H1 (cell line): ENCODE measurements around the gene ENDOD1.

Experiments used
- SP2 ChIP-seq: IDR thresholded peaks from 2 replicates; pipeline ENCODE4 v1.6.1; 2012; ENCODE audit warnings: mild to moderate bottlenecking, low read length, inconsistent platforms
- TCF12 ChIP-seq: IDR thresholded peaks from 2 replicates; pipeline ENCODE4 v1.6.1; 2011; ENCODE audit warnings: low read depth, mild to moderate bottlenecking, low read length
- TF ChIP-seq, protein P1 (sequence below): IDR thresholded peaks from 2 replicates; pipeline ENCODE4 v1.6.1; 2012; ENCODE audit warnings: inconsistent platforms
- TF ChIP-seq, protein P2 (sequence below), 3 experiments: IDR thresholded peaks; 1 replicate in 2 of 3; 2 replicates in 1 of 3; pipeline versions ENCODE4 v1.5.1 to v1.6.1; 2011; ENCODE audit warnings: low read length in 3 of 3, mild to moderate bottlenecking in 3 of 3, inconsistent platforms in 2 of 3, low read depth in 1 of 3, moderate library complexity in 1 of 3; ENCODE audit not compliant: insufficient read depth in 1 of 3; ENCODE audit errors: control extremely low read depth in 1 of 3

DNA sequence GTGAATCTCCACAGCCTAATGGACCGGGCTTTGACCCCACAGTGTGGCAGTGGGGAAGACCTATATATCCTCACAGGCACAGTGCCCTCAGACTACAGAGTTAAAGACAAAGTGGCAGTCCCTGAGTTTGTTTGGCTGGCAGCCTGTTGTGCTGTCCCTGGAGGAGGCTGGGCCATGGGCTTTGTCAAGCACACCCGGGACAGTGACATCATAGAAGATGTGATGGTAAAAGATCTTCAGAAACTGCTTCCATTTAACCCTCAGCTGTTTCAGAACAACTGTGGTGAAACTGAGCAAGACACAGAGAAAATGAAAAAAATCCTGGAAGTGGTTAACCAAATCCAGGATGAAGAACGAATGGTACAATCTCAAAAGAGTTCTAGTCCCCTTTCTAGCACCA lies 39.0 kb downstream of the ENDOD1 start:
- TF ChIP-seq, protein P1, sequence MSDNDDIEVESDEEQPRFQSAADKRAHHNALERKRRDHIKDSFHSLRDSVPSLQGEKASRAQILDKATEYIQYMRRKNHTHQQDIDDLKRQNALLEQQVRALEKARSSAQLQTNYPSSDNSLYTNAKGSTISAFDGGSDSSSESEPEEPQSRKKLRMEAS: no peak
- TF ChIP-seq TCF12: no peak
- no peak for TF ChIP-seq SP2
- TF ChIP-seq, protein P2, sequence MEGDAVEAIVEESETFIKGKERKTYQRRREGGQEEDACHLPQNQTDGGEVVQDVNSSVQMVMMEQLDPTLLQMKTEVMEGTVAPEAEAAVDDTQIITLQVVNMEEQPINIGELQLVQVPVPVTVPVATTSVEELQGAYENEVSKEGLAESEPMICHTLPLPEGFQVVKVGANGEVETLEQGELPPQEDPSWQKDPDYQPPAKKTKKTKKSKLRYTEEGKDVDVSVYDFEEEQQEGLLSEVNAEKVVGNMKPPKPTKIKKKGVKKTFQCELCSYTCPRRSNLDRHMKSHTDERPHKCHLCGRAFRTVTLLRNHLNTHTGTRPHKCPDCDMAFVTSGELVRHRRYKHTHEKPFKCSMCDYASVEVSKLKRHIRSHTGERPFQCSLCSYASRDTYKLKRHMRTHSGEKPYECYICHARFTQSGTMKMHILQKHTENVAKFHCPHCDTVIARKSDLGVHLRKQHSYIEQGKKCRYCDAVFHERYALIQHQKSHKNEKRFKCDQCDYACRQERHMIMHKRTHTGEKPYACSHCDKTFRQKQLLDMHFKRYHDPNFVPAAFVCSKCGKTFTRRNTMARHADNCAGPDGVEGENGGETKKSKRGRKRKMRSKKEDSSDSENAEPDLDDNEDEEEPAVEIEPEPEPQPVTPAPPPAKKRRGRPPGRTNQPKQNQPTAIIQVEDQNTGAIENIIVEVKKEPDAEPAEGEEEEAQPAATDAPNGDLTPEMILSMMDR (IDR thresholded peaks at IDR 0.05; ENCODE audit: control extremely low read depth in 1 of 3, insufficient read depth in 1 of 3, low read depth in 1 of 3, low read length in 3 of 3): no peak
